KBM-7 (cell line): ENCODE data around the gene MCMBP.

ENCODE experiments used
- DNase-seq: peaks from one replicate; pipeline ENCODE4 v3.0.0-alpha.2; 2015
- in situ Hi-C: fragments of 300-500 bp; cut with MboI; formaldehyde crosslinking; loops from 2 replicates; pipeline ENCODE4 v1.14.3; 2020; ENCODE audit warnings: low sequenced_read_pairs, low pct_unique_long_range_greater_than_20kb, mixed read lengths

MCMBP gene

GRCh38 chr10:119849031-119849789, 23.4 kb downstream of the MCMBP start:
- in situ Hi-C loops = no loop called here
- DNase-seq = no peak

DNA sequence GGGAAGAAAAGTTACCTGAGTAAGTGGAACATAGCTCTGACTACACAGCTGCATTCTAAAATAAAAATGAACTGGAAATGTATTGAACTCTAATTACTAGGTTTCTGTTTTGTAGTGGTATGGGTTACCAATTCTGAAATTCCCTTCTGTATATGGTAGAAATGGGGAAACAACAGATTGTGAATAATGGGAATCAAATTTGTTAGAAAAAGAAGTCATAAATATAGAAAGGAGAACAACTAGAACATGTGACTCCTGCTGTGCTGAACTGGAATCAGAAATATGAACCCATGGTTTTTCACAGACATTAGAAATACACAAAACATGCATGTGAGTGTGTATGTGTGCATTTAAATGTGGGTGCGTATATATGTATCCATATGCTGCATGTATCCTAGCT, 27.0 kb downstream of the MCMBP start:
- peak; percentile 26 for DNase-seq
- in situ Hi-C loops = no loop called here

GRCh38 chr10:119834188-119834587, 38.5 kb downstream of the MCMBP start:
- in situ Hi-C loops = no loop called here
- DNase-seq = no peak

DNA sequence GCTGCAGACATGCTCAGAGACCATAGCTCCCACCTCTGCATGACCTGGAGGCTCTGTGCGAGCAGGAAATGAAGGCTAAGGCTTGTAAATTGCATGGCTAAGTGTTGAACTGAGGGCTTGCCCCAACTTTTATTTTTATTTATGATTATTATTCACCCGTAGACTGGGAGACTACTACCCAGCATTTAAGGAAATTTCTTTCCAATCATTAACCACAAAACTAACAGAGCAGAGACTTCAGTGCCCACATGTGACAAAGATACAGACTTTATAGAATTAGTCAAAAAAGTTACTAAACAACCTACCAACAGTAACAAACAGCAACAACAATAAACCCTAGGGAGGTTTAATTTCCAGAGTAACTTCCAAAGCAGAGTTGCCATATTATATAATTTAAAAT, 39.7 kb downstream of the MCMBP start:
- no peak for DNase-seq
- in situ Hi-C loops = no loop called here

- no peak for DNase-seq
- in situ Hi-C loops = no loop called here
Measured at GRCh38 chr10:119831656-119832055, 41.0 kb downstream of the MCMBP start.

GRCh38 chr10:119830851-119831250, 41.8 kb downstream of the MCMBP start:
- DNase-seq = no peak
- in situ Hi-C loops = no loop called here

- in situ Hi-C loops = no loop called here
- no peak for DNase-seq
Measured at GRCh38 chr10:119829429-119829828, 43.2 kb downstream of the MCMBP start.

DNA sequence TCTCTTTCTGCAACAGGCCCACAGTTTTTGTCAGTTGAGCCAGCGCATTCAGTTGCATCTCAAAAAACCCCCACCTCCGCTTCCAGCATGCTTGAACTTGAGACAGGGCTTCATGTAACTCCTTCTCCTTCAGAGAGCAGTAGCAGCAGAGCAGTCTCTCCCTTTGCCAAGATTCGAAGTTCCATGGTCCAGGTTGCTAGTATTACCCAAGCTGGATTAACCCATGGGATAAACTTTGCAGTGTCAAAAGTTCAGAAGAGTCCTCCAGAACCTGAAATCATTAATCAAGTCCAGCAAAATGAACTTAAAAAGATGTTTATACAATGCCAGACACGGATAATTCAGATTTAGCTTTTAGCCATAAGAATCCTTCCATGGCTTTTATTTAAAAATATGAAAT, 45.2 kb downstream of the MCMBP start:
- in situ Hi-C loops = no loop called here
- no peak for DNase-seq

- in situ Hi-C loops = no loop called here
- no peak for DNase-seq
Measured at GRCh38 chr10:119826771-119827170, 45.9 kb downstream of the MCMBP start.

DNA sequence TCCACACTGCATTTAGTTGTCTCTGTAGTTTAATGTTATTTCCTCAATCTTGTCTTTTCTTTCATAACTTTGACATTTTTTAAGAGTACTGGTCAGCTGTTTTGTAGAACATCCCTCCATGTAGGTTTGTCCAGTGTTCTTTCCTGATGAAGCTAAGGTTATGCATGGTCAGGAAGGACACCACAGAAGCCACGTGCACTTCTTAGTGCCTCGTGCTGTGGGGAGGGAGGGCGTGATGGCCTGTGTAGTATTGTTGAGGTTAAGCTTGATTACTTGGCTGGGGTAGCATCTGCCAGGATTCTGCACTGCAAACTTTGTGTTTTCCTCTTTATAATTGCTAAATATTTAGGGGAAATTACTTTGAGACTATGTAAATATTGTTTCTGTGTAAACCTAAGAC, 48.3 kb downstream of the MCMBP start:
- DNase-seq = no peak
- in situ Hi-C loops = no loop called here

GRCh38 chr10:119821182-119821581, 51.5 kb downstream of the MCMBP start:
- DNase-seq = peak; percentile 26
- in situ Hi-C loops = no loop called here

DNA sequence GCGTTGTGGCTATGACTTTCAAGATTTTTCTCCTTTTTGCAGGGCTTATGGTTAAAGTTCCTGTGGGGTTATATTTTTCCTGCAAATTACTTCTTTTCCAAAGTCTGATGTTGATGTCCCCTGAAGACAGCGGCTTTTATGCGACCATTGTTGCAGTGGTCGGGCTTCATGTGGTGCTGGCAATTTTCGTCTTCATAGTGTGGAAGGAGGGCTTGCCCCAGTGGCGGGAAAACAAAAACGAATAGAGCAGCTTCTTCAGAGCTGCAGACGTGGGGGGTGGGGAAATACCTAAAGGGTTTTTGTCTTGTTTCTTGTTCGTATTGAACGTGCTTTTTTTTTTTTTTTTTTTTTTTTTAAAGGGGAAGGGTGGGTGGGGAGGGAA, 53.8 kb downstream of the MCMBP start:
- in situ Hi-C loops = no loop called here
- DNase-seq = no peak

GRCh38 chr10:119817991-119818888, 54.4 kb downstream of the MCMBP start:
- in situ Hi-C loops = no loop called here
- DNase-seq = no peak

GRCh38 chr10:119815671-119816070, 57.0 kb downstream of the MCMBP start:
- DNase-seq = no peak
- in situ Hi-C loops = no loop called here

DNA sequence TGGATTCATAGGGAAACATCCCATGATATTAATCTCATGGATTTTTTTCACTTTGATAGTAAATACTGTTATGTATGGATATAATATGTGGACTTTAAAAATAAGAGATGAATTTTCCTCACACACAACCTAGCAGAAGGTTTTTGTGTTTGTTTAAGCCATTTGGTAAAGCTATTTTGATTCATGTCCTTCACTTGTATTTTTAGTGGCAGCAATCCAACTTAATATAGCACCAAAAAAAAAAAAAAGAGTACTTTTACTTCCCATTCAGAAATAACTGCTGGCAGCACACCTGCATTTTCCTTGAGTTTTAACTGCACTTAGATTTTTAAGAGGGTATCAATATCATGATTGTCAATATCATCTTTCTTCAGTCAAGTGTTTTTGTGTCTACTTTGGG, 60.0 kb downstream of the MCMBP start:
- in situ Hi-C loops = no loop called here
- DNase-seq = no peak

DNA sequence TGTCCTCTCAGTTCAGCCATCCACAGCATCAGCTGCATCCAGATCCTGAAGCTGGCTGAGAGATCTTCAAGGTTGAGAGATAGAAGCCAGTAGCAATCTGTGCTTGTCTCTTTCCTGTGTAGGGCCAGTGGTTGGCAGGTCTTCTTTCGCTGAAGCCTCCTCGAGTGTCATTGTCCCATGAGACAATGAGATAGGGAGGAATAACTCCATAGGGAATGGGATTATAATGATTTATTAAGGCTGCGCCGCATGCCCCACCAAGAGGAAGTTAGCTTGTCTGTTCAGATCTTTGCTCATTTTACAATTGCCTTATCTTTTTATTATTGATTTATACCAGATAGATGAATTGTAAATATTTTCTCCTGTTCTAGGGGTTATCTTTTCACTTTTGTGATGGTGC, 61.5 kb downstream of the MCMBP start:
- in situ Hi-C loops = no loop called here
- no peak for DNase-seq

- DNase-seq = peak; percentile 96
- in situ Hi-C loops = no loop called here
Measured at GRCh38 chr10:119807960-119808697, 64.5 kb downstream of the MCMBP start.

DNA sequence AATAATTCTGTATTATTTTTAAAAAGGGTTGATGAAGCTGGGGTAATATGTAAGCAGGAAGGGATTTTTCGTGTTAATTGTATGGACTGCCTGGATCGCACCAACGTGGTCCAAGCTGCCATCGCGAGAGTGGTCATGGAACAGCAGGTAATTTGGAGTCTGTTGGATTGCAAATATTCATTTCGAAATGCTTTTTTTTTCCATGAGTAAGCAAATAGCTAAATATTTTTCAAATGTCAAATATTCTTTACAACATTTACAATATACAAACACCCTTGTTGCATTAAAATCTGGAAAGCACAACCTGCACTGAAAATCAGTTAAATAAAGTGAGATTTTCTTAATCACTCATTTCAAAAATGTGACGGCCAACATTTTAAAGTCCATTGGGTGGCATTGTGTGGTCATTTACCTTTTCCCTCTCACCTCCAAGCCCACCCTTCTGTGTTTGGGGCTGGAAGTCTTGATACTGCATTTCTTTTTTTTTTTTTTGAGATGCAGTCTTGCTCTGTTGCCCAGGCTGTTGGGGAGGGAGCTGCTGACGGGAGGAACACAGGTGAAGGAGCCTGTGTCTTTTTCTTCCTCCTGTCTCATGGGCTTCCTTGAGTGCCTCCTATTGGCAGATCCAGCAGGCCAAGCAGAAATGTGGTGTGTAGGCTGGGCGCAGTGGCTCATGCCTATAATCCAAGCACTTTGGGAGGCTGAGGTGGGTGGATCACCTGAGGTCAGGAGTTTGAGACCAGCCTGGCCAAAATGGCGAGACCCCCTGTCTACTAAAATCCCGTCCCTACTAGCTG, 66.1 kb downstream of the MCMBP start:
- in situ Hi-C loops = no loop called here
- DNase-seq = no peak

DNA sequence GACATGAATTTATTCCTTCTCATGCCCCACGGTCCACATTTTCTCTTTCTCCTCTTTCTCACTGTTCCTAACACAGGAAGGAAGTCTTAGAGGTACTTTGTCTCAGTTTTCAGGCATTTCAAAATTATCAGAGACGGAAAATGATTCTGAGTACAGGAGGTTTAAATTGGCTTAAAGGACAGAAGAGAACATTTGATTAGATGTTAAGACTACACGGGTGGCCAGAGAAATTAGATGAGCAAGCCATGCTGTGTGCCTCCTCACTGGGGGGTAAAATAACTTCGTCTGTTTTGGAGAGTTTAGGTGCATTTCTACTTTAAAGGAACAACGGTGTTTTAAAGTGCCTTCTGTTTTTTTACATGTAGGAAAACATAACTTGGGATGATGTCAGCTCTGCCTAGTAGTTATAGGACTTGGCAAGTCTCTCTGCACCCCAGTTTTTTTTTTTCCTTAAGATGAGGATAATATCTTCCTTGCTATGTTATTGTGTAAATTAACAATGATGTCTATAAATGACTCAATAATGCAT, 66.9 kb downstream of the MCMBP start:
- in situ Hi-C loops = no loop called here
- no peak for DNase-seq
